HUES48 (cell line): ENCODE results near the gene PARVG.

ENCODE experiments used
- H3K27ac ChIP-seq: one replicate; pipeline ENCODE4 v1.7.0; 2013; ENCODE audit warnings: low read depth, low read length, inconsistent platforms
- H3K27me3 ChIP-seq: 2 replicates; pipeline ENCODE4 v1.6.1; 2013; ENCODE audit warnings: mild to moderate bottlenecking, low read length; ENCODE audit not compliant: control insufficient read depth, insufficient read depth
- H3K36me3 ChIP-seq: 2 replicates; pipeline ENCODE4 v1.6.1; 2013; ENCODE audit warnings: low read length; ENCODE audit not compliant: control insufficient read depth, insufficient read depth
- H3K4me1 ChIP-seq: 2 replicates; pipeline ENCODE4 v1.6.1; 2013; ENCODE audit warnings: mild to moderate bottlenecking, low read length; ENCODE audit not compliant: control insufficient read depth, insufficient read depth
- H3K4me3 ChIP-seq: 2 replicates; pipeline ENCODE4 v1.5.1; 2013; ENCODE audit warnings: mild to moderate bottlenecking, low read depth, low read length
- H3K9ac ChIP-seq: 2 replicates; pipeline ENCODE4 v1.6.1; 2013; ENCODE audit warnings: mild to moderate bottlenecking, low read depth, low read length, moderate library complexity
- H3K9me3 ChIP-seq: 2 replicates; pipeline ENCODE4 v1.6.1; 2013; ENCODE audit warnings: low read length; ENCODE audit not compliant: control insufficient read depth, insufficient read depth

Gene PARVG

DNA sequence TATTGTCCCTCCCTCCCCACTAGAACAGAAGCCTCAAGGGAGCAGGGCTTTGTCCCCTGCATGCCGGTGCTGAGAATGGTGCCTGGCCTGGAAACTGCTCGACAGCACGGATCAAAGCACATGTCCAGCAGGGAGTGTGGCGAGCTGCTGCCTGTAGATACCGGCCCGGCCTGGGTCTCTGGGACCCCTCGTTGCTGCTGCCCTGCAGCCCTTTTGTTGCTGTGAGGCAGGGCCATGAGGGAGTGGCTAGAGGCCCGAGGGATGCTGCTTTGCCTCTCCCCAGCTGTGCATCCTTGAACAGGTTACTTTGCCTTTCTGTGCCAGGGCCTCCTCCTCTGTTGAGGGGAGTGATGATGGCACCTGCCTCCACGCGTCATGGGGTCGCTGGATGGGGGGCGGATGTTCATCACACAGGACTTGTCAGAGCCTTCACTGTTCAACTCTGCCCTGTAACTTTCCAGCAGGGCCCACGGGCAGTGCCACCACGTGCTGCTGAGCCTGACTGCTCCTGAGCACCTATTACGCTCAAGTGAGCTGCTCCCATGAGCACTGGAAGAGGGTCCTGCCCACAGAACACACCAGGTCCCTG is 15.3 kb upstream of the PARVG start:
- H3K4me3 ChIP-seq, result no peak overlapping the region
- no peak overlapping the region for H3K27ac ChIP-seq
- H3K4me1 ChIP-seq, result 0 out of 2 replicates have a peak, but pooled peaks cover 1% of the 10 kb centered on the region
- no peaks in the 10 kb centered on the region for H3K27me3 ChIP-seq
- no peaks in the 10 kb centered on the region for H3K36me3 ChIP-seq
- no peaks in the 10 kb centered on the region for H3K9me3 ChIP-seq
- no peak overlapping the region for H3K9ac ChIP-seq

GRCh38 chr22:44166498-44167276 is 14.0 kb upstream of the PARVG start:
- Histone ChIP-seq H3K27ac (no peak overlapping the region), H3K27me3 (no peaks in the 10 kb centered on the region), H3K36me3 (no peaks in the 10 kb centered on the region), H3K9ac (no peak overlapping the region), H3K9me3 (no peaks in the 10 kb centered on the region), H3K4me3 (no peak overlapping the region), H3K4me1 (peaks cover 8% of the 10 kb centered on the region; the same call in 1 of the 2 replicates)

DNA sequence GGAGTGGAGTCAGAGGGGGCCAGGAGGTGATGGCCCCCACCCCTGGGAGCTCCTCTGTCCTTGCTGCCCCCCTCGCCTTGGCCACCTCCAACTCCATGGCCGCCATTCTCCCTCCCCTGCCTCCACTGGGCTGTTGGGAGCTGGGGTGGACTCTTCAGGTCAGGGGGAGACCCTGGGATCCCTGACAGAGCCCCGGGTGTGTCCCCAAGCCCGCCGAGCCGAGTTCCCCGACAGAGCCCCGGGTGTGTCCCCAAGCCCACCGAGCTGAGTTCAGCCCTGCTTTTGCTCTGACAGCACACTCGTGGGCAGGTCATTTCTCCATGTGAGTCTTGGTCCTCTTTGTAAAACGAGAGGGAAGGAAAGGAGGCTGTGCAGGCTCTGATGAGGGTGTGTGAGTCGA is 13.2 kb upstream of the PARVG start:
- Histone ChIP-seq H3K4me1 (peaks cover 16% of the 10 kb centered on the region), H3K9ac (no peak overlapping the region), H3K27me3 (no peaks in the 10 kb centered on the region), H3K36me3 (no peaks in the 10 kb centered on the region), H3K9me3 (no peaks in the 10 kb centered on the region), H3K4me3 (no peak overlapping the region), H3K27ac (no peak overlapping the region)

DNA sequence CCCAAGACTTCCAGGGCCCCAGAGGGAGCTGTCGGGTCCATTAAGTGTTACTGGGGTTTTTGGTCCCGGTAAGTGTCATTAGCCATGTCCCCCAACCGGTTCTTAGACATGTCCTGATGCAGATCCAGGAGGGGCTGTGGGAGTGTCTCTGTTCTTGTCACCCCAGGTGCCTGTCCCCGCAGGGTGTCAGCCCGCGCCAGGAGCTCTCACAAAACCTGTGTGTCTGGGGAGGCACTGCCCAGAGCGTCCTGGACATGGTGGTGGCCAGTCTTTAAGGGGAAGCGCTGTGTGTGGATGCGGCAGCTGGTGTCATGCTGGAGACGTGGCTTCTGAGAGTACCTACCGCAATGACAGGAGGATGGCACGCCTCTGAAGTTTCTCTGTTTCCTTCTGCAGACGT is 12.5 kb upstream of the PARVG start:
- Histone ChIP-seq H3K27me3 (no peaks in the 10 kb centered on the region), H3K4me3 (no peak overlapping the region), H3K9me3 (no peaks in the 10 kb centered on the region), H3K27ac (no peak overlapping the region), H3K36me3 (no peaks in the 10 kb centered on the region), H3K9ac (no peak overlapping the region), H3K4me1 (peaks cover 23% of the 10 kb centered on the region)

DNA sequence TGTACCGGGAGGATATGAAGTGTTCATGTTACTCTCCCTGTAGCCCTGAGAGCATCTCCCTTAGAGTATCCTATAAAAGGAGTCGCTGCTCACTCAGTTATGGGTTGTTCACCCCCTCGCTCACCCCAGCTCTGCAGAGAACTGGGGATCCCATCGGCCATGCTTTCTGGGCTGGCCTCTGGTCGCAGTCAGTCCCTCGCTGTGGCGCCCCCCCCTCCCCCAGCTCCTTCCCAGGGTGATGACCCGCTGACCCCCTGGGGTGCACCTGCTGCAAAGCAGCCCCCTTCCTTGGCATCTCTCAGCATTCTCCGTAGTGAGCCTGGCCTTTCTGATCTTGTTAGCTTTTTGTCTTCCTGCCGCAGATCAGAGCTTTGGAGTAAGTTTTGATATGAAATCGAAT is 10.3 kb upstream of the PARVG start:
- Histone ChIP-seq H3K4me3 (no peak overlapping the region), H3K9me3 (no peaks in the 10 kb centered on the region), H3K27ac (no peak overlapping the region), H3K4me1 (peaks cover 24% of the 10 kb centered on the region), H3K27me3 (no peaks in the 10 kb centered on the region), H3K9ac (no peak overlapping the region), H3K36me3 (no peaks in the 10 kb centered on the region)

DNA sequence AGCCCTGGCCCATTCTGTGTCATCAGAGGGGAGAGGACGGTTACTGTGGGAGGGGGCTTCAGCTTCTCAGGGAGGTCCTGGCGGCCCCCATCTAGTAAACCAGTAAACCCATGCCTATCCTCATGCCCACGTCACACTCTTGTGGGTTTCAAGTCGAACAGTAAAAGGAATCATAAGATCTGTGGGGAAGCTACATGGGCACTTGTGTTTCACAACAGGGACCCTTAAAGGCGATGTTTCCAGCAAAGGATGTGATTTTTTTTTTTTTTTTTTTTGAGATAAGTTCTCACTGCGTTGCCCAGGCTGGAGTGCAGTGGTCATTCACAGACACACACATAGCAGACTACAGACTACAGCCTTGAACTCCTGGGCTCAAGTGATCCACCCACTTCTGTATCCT is 9.2 kb upstream of the PARVG start:
- no peak overlapping the region for H3K27ac ChIP-seq
- H3K27me3 ChIP-seq, result no peaks in the 10 kb centered on the region
- H3K4me1 ChIP-seq, result peaks cover 24% of the 10 kb centered on the region
- H3K36me3 ChIP-seq, result no peaks in the 10 kb centered on the region
- H3K9me3 ChIP-seq, result no peaks in the 10 kb centered on the region
- H3K4me3 ChIP-seq, result no peak overlapping the region
- no peak overlapping the region for H3K9ac ChIP-seq

GRCh38 chr22:44172370-44173108 is 8.2 kb upstream of the PARVG start:
- Histone ChIP-seq H3K9me3 (no peaks in the 10 kb centered on the region), H3K4me3 (no peak overlapping the region), H3K27me3 (no peaks in the 10 kb centered on the region; the same call in 1 of the 2 replicates), H3K27ac (peak overlapping the region; percentile 78), H3K36me3 (no peaks in the 10 kb centered on the region), H3K4me1 (peaks cover 24% of the 10 kb centered on the region), H3K9ac (no peak overlapping the region)

- Histone ChIP-seq H3K4me1 (peaks cover 24% of the 10 kb centered on the region), H3K27me3 (no peaks in the 10 kb centered on the region; the same call in 1 of the 2 replicates), H3K9ac (no peak overlapping the region), H3K27ac (peak overlapping the region; percentile 78), H3K9me3 (no peaks in the 10 kb centered on the region), H3K36me3 (no peaks in the 10 kb centered on the region), H3K4me3 (no peak overlapping the region)
Measured at GRCh38 chr22:44173154-44173553, 7.6 kb upstream of the PARVG start.

GRCh38 chr22:44175676-44176075 is 5.0 kb upstream of the PARVG start:
- Histone ChIP-seq H3K9me3 (no peaks in the 10 kb centered on the region), H3K27me3 (no peaks in the 10 kb centered on the region; the same call in 1 of the 2 replicates), H3K4me1 (peaks cover 26% of the 10 kb centered on the region), H3K27ac (no peak overlapping the region), H3K4me3 (no peak overlapping the region), H3K9ac (no peak overlapping the region), H3K36me3 (no peaks in the 10 kb centered on the region)

DNA sequence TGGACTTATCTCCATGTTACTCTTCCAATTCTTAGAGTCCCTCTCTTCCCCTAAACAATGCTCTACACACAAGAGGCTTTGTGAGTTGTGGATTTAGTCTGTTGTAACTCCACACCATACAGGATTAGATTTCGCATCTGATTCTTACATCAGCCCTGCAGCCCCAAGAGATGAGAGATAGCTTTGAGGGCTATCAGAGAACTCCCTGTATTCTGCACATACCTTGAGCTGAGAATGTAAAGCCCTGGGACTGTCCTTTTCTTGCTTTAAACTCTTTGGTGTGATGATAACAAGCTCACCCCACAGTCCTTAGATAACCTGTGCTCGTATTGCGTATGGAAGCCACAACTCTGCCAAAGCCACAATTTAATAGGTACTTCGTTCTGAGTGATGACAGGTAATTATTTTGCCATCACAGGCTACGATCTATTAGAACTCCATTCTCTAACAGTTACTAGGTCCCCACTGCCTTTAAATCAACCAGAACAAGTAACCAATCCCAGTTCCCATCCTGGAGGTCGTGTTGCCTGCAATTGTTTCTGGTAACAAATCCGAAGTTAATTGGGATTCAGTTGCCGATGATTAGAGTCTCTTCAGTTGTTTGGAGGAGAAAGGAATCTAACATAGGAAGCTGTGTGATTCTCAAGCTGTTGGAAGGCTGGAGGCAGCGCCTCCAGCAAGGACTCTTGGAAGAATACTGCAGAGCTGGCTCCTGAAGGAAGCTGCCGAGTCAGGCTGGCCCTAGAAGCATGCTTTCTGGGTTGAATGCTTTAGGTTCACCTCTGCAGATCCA is 1.3 kb upstream of the PARVG start:
- Histone ChIP-seq H3K9ac (no peak overlapping the region), H3K4me1 (peaks cover 6% of the 10 kb centered on the region; the same call in 1 of the 2 replicates), H3K27ac (peak overlapping the region; percentile 51), H3K27me3 (no peaks in the 10 kb centered on the region; the same call in 1 of the 2 replicates), H3K4me3 (no peak overlapping the region), H3K36me3 (no peaks in the 10 kb centered on the region), H3K9me3 (no peaks in the 10 kb centered on the region)
